K562 (cell line): Measurements from ENCODE around the gene GATC. TPM values are rescaled to one million over a fixed set of nuclear protein-coding genes. Genes with fewer than 3 reads are reported as not detected.

Experiments used
- ATAC-seq: fragments of 200-7000 bp; cut with Tn5 transposase; 3 replicates; pipeline ENCODE4 v1.9.1; 2020; ENCODE audit warnings: moderate library complexity
- BruUV-seq: library from RNA; stranded (reverse); fragments of 400-500 nt; replicated peaks from 2 replicates; lab custom pipeline; 2021; lab: Mats Ljungman, UMichigan
- CTCF ChIA-PET: fragments of 300-600 bp; formaldehyde crosslinking; extraction: SDS; loops from one replicate; lab custom pipeline; 2021; ENCODE audit warnings: low intra/inter-chr PET ratio; lab: Yijun Ruan, JAX
- POLR2A ChIA-PET: fragments of 300-600, 350-650 bp; sonication (Branson Sonifier 250); formaldehyde crosslinking; extraction: SDS; loops from one replicate; lab custom pipeline; 2021; ENCODE audit warnings: antibody characterized with exemption, inconsistent platforms; lab: Yijun Ruan, JAX
- DNase-seq, 4 experiments: peaks; one replicate each; pipeline versions ENCODE4 v3.0.0 to v3.0.0-alpha.2; 2011 to 2018; ENCODE audit warnings: low spot score in 3 of 4, mixed read lengths in 3 of 4; ENCODE audit errors: extremely low read depth in 1 of 4
- FAIRE-seq: peaks from 2 replicates; lab custom pipeline; 2011; peaks lifted over from hg19 to GRCh38; lab: Jason Lieb, UNC
- H2AFZ ChIP-seq: 2 replicates; pipeline ENCODE4 v1.6.0; 2011; ENCODE audit warnings: low read depth, low read length, control low read depth, inconsistent platforms
- H3K27ac ChIP-seq: fragments of 200-600 bp; 3 replicates; pipeline ENCODE4 v1.8.0; 2011; ENCODE audit warnings: low read depth, mild to moderate bottlenecking, control low read depth, inconsistent platforms, low read length, moderate library complexity, mixed read lengths; ENCODE audit errors: extremely low read depth
- H3K27me3 ChIP-seq, 2 experiments: fragments of 300-600 bp in 1 of 2; 2 replicates in 1 of 2; 3 replicates in 1 of 2; pipeline versions ENCODE4 v1.6.0 to v1.8.0; 2011; ENCODE audit warnings: inconsistent platforms in 2 of 2, low read length in 2 of 2, mild to moderate bottlenecking in 1 of 2, mixed read lengths in 1 of 2, moderate library complexity in 1 of 2; ENCODE audit not compliant: control insufficient read depth in 2 of 2, insufficient read depth in 2 of 2
- H3K36me3 ChIP-seq: fragments of 300-600 bp; 3 replicates; pipeline ENCODE4 v1.8.0; 2011; ENCODE audit warnings: mild to moderate bottlenecking, low read length, inconsistent platforms; ENCODE audit not compliant: control insufficient read depth, insufficient read depth
- H3K4me1 ChIP-seq, 2 experiments: fragments of 200-600 bp in 1 of 2; replicated peaks in 1 of 2; 2 replicates in 1 of 2; 3 replicates in 1 of 2; pipeline versions ENCODE4 v1.5.1 to v1.8.0; 2011; ENCODE audit warnings: inconsistent platforms in 2 of 2, low read length in 2 of 2, mild to moderate bottlenecking in 1 of 2, mixed read lengths in 1 of 2, moderate library complexity in 1 of 2; ENCODE audit not compliant: control insufficient read depth in 2 of 2, insufficient read depth in 2 of 2
- H3K4me2 ChIP-seq: 2 replicates; pipeline ENCODE4 v1.6.1; 2011; ENCODE audit warnings: low read length, control low read depth, inconsistent platforms, mixed read lengths; ENCODE audit not compliant: insufficient read depth
- H3K4me3 ChIP-seq: fragments of 200-600 bp; sonication (generic), shearing (Covaris generic); 2 replicates; pipeline ENCODE4 v1.5.1; 2016; ENCODE audit warnings: control low read depth, inconsistent platforms
- H3K79me2 ChIP-seq: fragments of 200-600 bp; 3 replicates; pipeline ENCODE4 v1.8.0; 2011; ENCODE audit warnings: low read length, inconsistent platforms; ENCODE audit not compliant: control insufficient read depth, insufficient read depth
- H3K9ac ChIP-seq, 2 experiments: 2 replicates each; pipeline versions ENCODE4 v1.6.0 to v1.6.1; 2011; ENCODE audit warnings: low read depth in 2 of 2, low read length in 2 of 2, control low read depth in 1 of 2, inconsistent platforms in 1 of 2, mild to moderate bottlenecking in 1 of 2, mixed read lengths in 1 of 2; ENCODE audit not compliant: insufficient read depth in 1 of 2
- H3K9me1 ChIP-seq: one replicate; pipeline ENCODE4 v1.6.0; 2011; ENCODE audit warnings: inconsistent platforms, mild to moderate bottlenecking, low read length, moderate library complexity; ENCODE audit not compliant: control insufficient read depth, insufficient read depth
- H3K9me3 ChIP-seq: replicated peaks from 2 replicates; pipeline ENCODE4 v1.5.1; 2011; ENCODE audit warnings: low read depth, low read length, inconsistent platforms; ENCODE audit not compliant: control insufficient read depth, insufficient read depth
- H4K20me1 ChIP-seq: replicated peaks from 2 replicates; pipeline ENCODE4 v1.6.1; 2011; ENCODE audit warnings: low read length, inconsistent platforms, mixed read lengths; ENCODE audit not compliant: control insufficient read depth, insufficient read depth
- ETV1 ChIP-seq: fragments of 450-650 bp; conservative IDR thresholded peaks from 2 replicates; pipeline ENCODE4 v1.6.1; 2016; ENCODE audit warnings: missing genetic modification characterization, control low read depth, low read depth, missing compliant biosample characterization
- EZH2 ChIP-seq: IDR thresholded peaks from 2 replicates; pipeline ENCODE4 v1.6.1; 2012; ENCODE audit warnings: low read depth, mild to moderate bottlenecking, inconsistent platforms, low read length, borderline replicate concordance
- LARP7 ChIP-seq: fragments of 450-650 bp; IDR thresholded peaks from 2 replicates; pipeline ENCODE4 v1.6.1; 2016
- MTF1 ChIP-seq: fragments of 250-450 bp; sonication (Bioruptor Pico); IDR thresholded peaks from 2 replicates; pipeline ENCODE4 v1.9.0; 2021; ENCODE audit warnings: moderate library complexity, mild to moderate bottlenecking, inconsistent platforms, borderline replicate concordance
- NFRKB ChIP-seq: fragments of 450-650 bp; IDR thresholded peaks from 2 replicates; pipeline ENCODE4 v1.6.1; 2016; ENCODE audit warnings: low read depth
- PRPF4 ChIP-seq: fragments of 200-400 bp; formaldehyde crosslinking; IDR thresholded peaks from one replicate; pipeline ENCODE4 v1.6.1; 2017; ENCODE audit warnings: low read length, low read depth, mild to moderate bottlenecking; ENCODE audit not compliant: insufficient read depth, poor library complexity, severe bottlenecking
- TCF7 ChIP-seq: sonication (generic); IDR thresholded peaks from 2 replicates; pipeline ENCODE4 v1.6.1; 2016; ENCODE audit warnings: antibody characterized with exemption, borderline replicate concordance
- TEAD2 ChIP-seq: fragments of 450-650 bp; IDR thresholded peaks from 2 replicates; pipeline ENCODE4 v1.6.1; 2016; ENCODE audit warnings: missing genetic modification characterization, control low read depth, missing compliant biosample characterization
- WGBS: fragments of 100-300 bp; shearing (Covaris generic); methylation state at CpG from one replicate; pipeline ENCODE4 v1.1.6; 2016; ENCODE audit warnings: low coverage, mixed read lengths; ENCODE audit not compliant: insufficient coverage; ENCODE audit errors: missing lambda C conversion rate; 5-methylcytosine and 5-hydroxymethylcytosine counted together
- in situ Hi-C: fragments of 300-500 bp; cut with MboI; formaldehyde crosslinking; loops from 4 replicates; pipeline ENCODE4 v1.15.0; 2018; ENCODE audit warnings: inconsistent platforms, mixed read lengths
- intact Hi-C: fragments of 100-400 bp; cut with micrococcal nuclease; formaldehyde crosslinking; loops from 2 replicates; pipeline ENCODE4 v1.14.2; 2022
- polyA plus RNA-seq, 8 experiments: library from polyadenylated mRNA; depleted of rRNA in 4 of 8; stranded (reverse) in 5 of 8; unstranded in 3 of 8; fragments of >200 nt; fragmentation: Nextera tagmentation in 2 of 8; fragmentation: Illumina TruSeq in 1 of 8; extraction: Ambion mirVana in 2 of 8; extraction: Trizol in 1 of 8; gene quantifications; 2 replicates each; pipeline versions ENCODE4 v1.2.1 to v1.2.3, GENCODE V29; 2011 to 2014; ENCODE audit warnings: inconsistent platforms in 1 of 8, missing spikeins in 1 of 8
- total RNA-seq, 7 experiments: library from RNA; depleted of rRNA in 6 of 7; stranded (reverse); fragments of >200 nt in 6 of 7; fragmentation: Illumina TruSeq in 2 of 7; extraction: Trizol in 2 of 7; gene quantifications; 2 replicates each; pipeline versions ENCODE4 v1.2.1 to v1.2.3, GENCODE V29; 2011 to 2021; ENCODE audit warnings: low replicate concordance in 1 of 7
- TF ChIP-seq, protein P1 (sequence below): sonication (generic); formaldehyde crosslinking; IDR thresholded peaks from 2 replicates; pipeline ENCODE4 v1.9.0; 2022; ENCODE audit warnings: mild to moderate bottlenecking, missing genetic modification reagents
- TF ChIP-seq, protein P2 (sequence below): fragments of 250-450 bp; sonication (Bioruptor Pico); IDR thresholded peaks from 2 replicates; pipeline ENCODE4 v1.4.0; 2020; ENCODE audit warnings: mild to moderate bottlenecking, moderate library complexity
- TF ChIP-seq, protein P3 (sequence below), 3 experiments: fragments of 200-800 bp in 1 of 3; fragments of 250-450 bp in 1 of 3; fragments of 450-650 bp in 1 of 3; sonication (Bioruptor Pico) in 1 of 3; sonication (Bioruptor generic) in 1 of 3; formaldehyde crosslinking in 1 of 3; IDR thresholded peaks; 2 replicates each; pipeline versions ENCODE4 v1.6.1 to v1.8.0; 2016 to 2022; ENCODE audit warnings: mild to moderate bottlenecking in 2 of 3, missing genetic modification characterization in 2 of 3, missing compliant biosample characterization in 1 of 3, moderate library complexity in 1 of 3
- TF ChIP-seq, protein P4 (sequence below): sonication (generic); formaldehyde crosslinking; IDR thresholded peaks from 2 replicates; pipeline ENCODE4 v1.8.0; 2022; ENCODE audit warnings: missing genetic modification reagents, mild to moderate bottlenecking, borderline replicate concordance

GATC gene
- total and polyA plus RNA-seq, 9 of the 15 experiments (the other 6 are each of a cell fraction or from before 2014, with no cell fraction given): 5.8 to 52.6 (median 28.2) TPM

DNA sequence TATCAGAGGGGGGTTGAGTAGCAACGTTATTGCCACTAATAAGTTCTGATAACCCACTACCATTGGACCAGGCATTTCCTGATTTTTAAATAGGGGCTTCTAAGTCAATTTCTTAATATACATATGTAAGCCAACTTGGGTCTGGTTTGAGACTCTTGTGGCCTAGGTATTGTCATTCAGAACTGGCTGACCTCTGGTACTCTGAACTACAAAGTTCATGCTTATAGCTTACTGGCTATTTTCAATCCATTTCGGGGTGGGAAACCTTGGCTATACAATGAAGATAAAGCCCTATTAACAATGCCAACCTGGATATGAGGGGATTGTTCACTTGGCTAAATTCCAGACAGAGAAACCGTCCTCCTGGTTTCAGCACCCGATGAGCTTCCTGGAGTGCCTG, 58.3 kb downstream of the GATC start:
- in situ Hi-C loops (no loop called here), intact Hi-C loops (no loop called here)
- Histone ChIP-seq H3K9ac (no peak overlapping the region), H3K4me1 (no peaks in the 10 kb centered on the region), H3K27me3 (no peaks in the 10 kb centered on the region), H3K9me3 (no peaks in the 10 kb centered on the region), H3K9me1 (no peaks in the 10 kb centered on the region), H3K79me2 (no peaks in the 10 kb centered on the region), H2AFZ (no peak overlapping the region), H3K27ac (no peak overlapping the region), H3K4me3 (no peak overlapping the region), H3K36me3 (peaks cover 35% of the 10 kb centered on the region; the same call in 2 of the 3 replicates), H4K20me1 (no peaks in the 10 kb centered on the region), H3K4me2 (no peak overlapping the region)
- ChIA-PET CTCF (no interaction called here), POLR2A (interaction anchor here (1.0 to 3.1 kb wide), 6 partner anchors 8 to 303 kb away, joined by 3 to 14 read pairs (median 5); partner anchors contain the start of genes DYNLL1 and RPLP0)
- no peak for ATAC-seq
- no peak for DNase-seq
- no peak for FAIRE-seq
- no TSS peak for BruUV-seq
- WGBS: 79% methylated on average over 4 of the region's 4 CpGs
- TF ChIP-seq, protein P1, sequence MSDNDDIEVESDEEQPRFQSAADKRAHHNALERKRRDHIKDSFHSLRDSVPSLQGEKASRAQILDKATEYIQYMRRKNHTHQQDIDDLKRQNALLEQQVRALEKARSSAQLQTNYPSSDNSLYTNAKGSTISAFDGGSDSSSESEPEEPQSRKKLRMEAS (CRISPR knock-in tag): no peak
- TF ChIP-seq, protein P2, sequence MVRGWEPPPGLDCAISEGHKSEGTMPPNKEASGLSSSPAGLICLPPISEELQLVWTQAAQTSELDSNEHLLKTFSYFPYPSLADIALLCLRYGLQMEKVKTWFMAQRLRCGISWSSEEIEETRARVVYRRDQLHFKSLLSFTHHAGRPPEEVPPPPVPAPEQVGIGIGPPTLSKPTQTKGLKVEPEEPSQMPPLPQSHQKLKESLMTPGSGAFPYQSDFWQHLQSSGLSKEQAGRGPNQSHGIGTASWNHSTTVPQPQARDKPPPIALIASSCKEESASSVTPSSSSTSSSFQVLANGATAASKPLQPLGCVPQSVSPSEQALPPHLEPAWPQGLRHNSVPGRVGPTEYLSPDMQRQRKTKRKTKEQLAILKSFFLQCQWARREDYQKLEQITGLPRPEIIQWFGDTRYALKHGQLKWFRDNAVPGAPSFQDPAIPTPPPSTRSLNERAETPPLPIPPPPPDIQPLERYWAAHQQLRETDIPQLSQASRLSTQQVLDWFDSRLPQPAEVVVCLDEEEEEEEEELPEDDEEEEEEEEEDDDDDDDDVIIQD: no peak
- TF ChIP-seq PRPF4: no peak
- TF ChIP-seq, protein P3, sequence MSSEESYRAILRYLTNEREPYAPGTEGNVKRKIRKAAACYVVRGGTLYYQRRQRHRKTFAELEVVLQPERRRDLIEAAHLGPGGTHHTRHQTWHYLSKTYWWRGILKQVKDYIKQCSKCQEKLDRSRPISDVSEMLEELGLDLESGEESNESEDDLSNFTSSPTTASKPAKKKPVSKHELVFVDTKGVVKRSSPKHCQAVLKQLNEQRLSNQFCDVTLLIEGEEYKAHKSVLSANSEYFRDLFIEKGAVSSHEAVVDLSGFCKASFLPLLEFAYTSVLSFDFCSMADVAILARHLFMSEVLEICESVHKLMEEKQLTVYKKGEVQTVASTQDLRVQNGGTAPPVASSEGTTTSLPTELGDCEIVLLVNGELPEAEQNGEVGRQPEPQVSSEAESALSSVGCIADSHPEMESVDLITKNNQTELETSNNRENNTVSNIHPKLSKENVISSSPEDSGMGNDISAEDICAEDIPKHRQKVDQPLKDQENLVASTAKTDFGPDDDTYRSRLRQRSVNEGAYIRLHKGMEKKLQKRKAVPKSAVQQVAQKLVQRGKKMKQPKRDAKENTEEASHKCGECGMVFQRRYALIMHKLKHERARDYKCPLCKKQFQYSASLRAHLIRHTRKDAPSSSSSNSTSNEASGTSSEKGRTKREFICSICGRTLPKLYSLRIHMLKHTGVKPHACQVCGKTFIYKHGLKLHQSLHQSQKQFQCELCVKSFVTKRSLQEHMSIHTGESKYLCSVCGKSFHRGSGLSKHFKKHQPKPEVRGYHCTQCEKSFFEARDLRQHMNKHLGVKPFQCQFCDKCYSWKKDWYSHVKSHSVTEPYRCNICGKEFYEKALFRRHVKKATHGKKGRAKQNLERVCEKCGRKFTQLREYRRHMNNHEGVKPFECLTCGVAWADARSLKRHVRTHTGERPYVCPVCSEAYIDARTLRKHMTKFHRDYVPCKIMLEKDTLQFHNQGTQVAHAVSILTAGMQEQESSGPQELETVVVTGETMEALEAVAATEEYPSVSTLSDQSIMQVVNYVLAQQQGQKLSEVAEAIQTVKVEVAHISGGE (CRISPR knock-in tag; IDR thresholded peaks at IDR 0.05): no peak
- TF ChIP-seq, protein P4, sequence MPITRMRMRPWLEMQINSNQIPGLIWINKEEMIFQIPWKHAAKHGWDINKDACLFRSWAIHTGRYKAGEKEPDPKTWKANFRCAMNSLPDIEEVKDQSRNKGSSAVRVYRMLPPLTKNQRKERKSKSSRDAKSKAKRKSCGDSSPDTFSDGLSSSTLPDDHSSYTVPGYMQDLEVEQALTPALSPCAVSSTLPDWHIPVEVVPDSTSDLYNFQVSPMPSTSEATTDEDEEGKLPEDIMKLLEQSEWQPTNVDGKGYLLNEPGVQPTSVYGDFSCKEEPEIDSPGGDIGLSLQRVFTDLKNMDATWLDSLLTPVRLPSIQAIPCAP (CRISPR knock-in tag): no peak
- no peak for TF ChIP-seq NFRKB
- no peak for TF ChIP-seq ETV1 (tag)
- TF ChIP-seq TEAD2 (tag): no peak
- no peak for TF ChIP-seq EZH2
- no peak for TF ChIP-seq LARP7
- TF ChIP-seq MTF1 (CRISPR knock-in tag): no peak
- TF ChIP-seq TCF7: no peak
